Esophagus squamous epithelium (tissue), 5 donors: ENCODE results near the gene CFAP119. TPM values are rescaled to one million over a fixed set of nuclear protein-coding genes. Genes with fewer than 3 reads are reported as not detected.
A peak's percentile ranks its signal among the peaks of the same experiment; 100 is the strongest.

Experiments used
- DNase-seq: peaks from one replicate; lab custom pipeline; 2025; lab: John Stamatoyannopoulos, UW
- H3K27ac ChIP-seq, 4 donors: fragments of 200-600 bp; sonication (generic); one replicate each; pipeline ENCODE4 v1.5.1; 2016 to 2019; ENCODE audit warnings: mild to moderate bottlenecking in 1 of 4
- H3K27me3 ChIP-seq, 4 donors: fragments of 200-600 bp; sonication (generic); 1 replicate in 3 of 4; 2 replicates in 1 of 4; pipeline versions ENCODE4 v1.5.1 to v1.6.0; 2017 to 2021; ENCODE audit warnings: antibody characterized with exemption in 1 of 4
- H3K36me3 ChIP-seq, 3 donors: fragments of 200-600 bp; sonication (generic); one replicate each; pipeline ENCODE4 v1.5.1; 2016 to 2019
- H3K4me1 ChIP-seq, 3 donors: fragments of 200-600 bp; sonication (generic); one replicate each; pipeline ENCODE4 v1.5.1; 2017 to 2019
- H3K4me3 ChIP-seq, 4 donors: fragments of 200-600 bp; sonication (generic); 1 replicate in 3 of 4; 2 replicates in 1 of 4; pipeline ENCODE4 v1.5.1; 2016 to 2019; ENCODE audit warnings: mild to moderate bottlenecking in 2 of 4, moderate library complexity in 1 of 4
- H3K9me3 ChIP-seq, 3 donors: fragments of 200-600 bp; sonication (generic); one replicate each; pipeline ENCODE4 v1.5.1; 2016 to 2019
- POLR2A ChIP-seq, 4 donors: fragments of 450-650 bp; IDR thresholded peaks; one replicate each; pipeline ENCODE4 v1.6.1; 2017; ENCODE audit warnings: antibody characterized with exemption in 4 of 4, mild to moderate bottlenecking in 4 of 4, moderate library complexity in 3 of 4
- WGBS, 2 donors: methylation state at CpG; one replicate each; pipeline ENCODE4 v1.1.5; 2018; 5-methylcytosine and 5-hydroxymethylcytosine counted together
- intact Hi-C: fragments of 100-400 bp; cut with DNase I; formaldehyde crosslinking; loops from one replicate; pipeline ENCODE4 v1.15.0; 2022
- total RNA-seq, 4 donors: library from RNA; depleted of rRNA; stranded (reverse); fragments of >200 nt; gene quantifications; one replicate each; pipeline ENCODE4 v1.1.0, GENCODE V29; 2016
- TF ChIP-seq, protein P1 (sequence below), 6 experiments: fragments of 450-650 bp in 4 of 6; fragments of 200-600 bp in 2 of 6; sonication (generic) in 2 of 6; IDR thresholded peaks; one replicate each; pipeline ENCODE4 v1.5.1; 2016 to 2019; ENCODE audit warnings: antibody characterized with exemption in 6 of 6, mild to moderate bottlenecking in 4 of 6, moderate library complexity in 4 of 6
- donor health status: DM: yes; HTN: yes; CAD: no.

Gene CFAP119
- total RNA-seq, 4 donors from 2014 or later: 1.3 to 5.0 (median 3.4) TPM; not detected in 1

DNA sequence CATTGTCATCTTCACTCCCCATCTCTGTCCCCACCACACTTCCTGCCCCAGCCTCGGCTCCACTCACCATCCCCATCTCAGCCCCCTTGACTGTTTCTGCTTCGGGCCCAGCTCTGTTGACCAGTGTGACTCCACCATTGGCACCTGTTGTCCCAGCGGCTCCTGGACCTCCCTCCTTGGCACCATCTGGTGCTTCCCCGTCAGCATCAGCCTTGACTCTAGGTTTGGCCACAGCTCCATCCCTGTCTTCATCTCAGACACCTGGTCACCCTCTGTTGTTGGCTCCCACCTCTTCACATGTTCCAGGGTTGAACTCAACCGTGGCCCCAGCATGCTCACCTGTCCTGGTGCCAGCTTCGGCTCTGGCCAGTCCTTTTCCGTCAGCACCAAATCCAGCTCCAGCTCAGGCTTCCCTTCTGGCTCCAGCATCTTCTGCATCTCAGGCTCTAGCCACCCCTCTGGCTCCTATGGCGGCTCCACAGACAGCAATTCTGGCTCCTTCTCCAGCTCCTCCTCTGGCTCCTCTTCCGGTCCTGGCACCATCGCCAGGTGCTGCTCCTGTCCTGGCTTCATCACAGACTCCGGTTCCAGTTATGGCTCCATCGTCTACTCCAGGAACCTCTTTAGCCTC, 38.0 kb downstream of the CFAP119 start:
- 89 to 92% methylated on average over 12 of the region's 12 CpGs for WGBS, 2 donors
- no peak for DNase-seq
- H3K4me3 ChIP-seq: no peak overlapping the region
- H3K27me3 ChIP-seq: no peaks in the 10 kb centered on the region
- H3K4me1 ChIP-seq: no peaks in the 10 kb centered on the region
- no peak for TF ChIP-seq POLR2A (IDR thresholded peaks at IDR 0.05)
- TF ChIP-seq, protein P1, sequence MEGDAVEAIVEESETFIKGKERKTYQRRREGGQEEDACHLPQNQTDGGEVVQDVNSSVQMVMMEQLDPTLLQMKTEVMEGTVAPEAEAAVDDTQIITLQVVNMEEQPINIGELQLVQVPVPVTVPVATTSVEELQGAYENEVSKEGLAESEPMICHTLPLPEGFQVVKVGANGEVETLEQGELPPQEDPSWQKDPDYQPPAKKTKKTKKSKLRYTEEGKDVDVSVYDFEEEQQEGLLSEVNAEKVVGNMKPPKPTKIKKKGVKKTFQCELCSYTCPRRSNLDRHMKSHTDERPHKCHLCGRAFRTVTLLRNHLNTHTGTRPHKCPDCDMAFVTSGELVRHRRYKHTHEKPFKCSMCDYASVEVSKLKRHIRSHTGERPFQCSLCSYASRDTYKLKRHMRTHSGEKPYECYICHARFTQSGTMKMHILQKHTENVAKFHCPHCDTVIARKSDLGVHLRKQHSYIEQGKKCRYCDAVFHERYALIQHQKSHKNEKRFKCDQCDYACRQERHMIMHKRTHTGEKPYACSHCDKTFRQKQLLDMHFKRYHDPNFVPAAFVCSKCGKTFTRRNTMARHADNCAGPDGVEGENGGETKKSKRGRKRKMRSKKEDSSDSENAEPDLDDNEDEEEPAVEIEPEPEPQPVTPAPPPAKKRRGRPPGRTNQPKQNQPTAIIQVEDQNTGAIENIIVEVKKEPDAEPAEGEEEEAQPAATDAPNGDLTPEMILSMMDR (IDR thresholded peaks at IDR 0.05): no peak
- intact Hi-C loops: no loop called here
- H3K27ac ChIP-seq: peak overlapping the region in 2 of 4 donors; percentile 22 to 42
- H3K36me3 ChIP-seq: peaks cover 63 to 100% (median 67%) of the 10 kb centered on the region in 3 donors
- no peaks in the 10 kb centered on the region for H3K9me3 ChIP-seq

DNA sequence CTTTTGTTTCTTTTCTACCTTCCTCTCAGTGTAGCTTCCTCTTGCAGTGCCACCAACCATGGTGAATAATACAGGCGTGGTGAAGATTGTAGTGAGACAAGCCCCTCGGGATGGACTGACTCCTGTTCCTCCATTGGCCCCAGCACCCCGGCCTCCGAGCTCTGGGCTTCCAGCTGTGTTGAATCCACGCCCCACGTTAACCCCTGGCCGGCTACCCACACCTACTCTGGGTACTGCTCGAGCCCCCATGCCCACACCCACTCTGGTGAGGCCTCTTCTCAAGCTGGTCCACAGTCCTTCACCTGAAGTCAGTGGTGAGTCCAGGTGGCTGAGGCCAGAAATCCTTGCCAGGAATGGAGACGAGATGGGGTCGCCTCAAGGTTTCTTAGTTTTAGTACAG, 38.9 kb downstream of the CFAP119 start:
- Histone ChIP-seq H3K27me3 (no peaks in the 10 kb centered on the region), H3K36me3 (peaks cover 62 to 100% (median 75%) of the 10 kb centered on the region in 3 donors), H3K9me3 (no peaks in the 10 kb centered on the region), H3K4me3 (no peak overlapping the region), H3K4me1 (no peaks in the 10 kb centered on the region), H3K27ac (no peak overlapping the region)
- intact Hi-C loops: no loop called here
- 86 to 91% methylated on average over 4 to 10 of the region's 10 CpGs for WGBS, 2 donors
- no peak for DNase-seq
- TF ChIP-seq POLR2A (IDR thresholded peaks at IDR 0.05): no peak
- TF ChIP-seq, protein P1 (IDR thresholded peaks at IDR 0.05): no peak

DNA sequence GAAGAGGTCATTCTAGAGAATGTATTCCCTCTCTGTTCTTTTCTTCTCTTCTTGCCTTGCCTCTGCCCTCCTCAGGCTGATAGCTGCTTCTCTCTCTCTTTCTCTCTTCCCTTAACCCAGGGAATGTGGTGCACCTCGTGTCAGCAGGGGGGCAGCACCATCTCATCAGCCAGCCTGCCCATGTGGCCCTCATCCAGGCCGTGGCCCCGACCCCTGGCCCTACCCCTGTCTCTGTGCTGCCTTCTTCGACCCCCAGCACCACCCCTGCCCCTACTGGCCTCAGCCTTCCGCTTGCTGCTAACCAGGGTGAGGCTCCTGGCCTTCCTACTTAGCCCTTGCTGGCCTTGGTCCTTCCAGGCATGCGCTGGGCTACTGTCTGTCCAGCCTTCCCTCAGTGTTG, 39.4 kb downstream of the CFAP119 start:
- Histone ChIP-seq H3K4me3 (no peak overlapping the region), H3K27me3 (no peaks in the 10 kb centered on the region), H3K9me3 (no peaks in the 10 kb centered on the region), H3K4me1 (no peaks in the 10 kb centered on the region), H3K27ac (no peak overlapping the region), H3K36me3 (peaks cover 62 to 100% (median 80%) of the 10 kb centered on the region in 3 donors)
- WGBS, 2 donors: 70 to 73% methylated on average over 6 of the region's 6 CpGs
- intact Hi-C loops: no loop called here
- DNase-seq: no peak
- no peak for TF ChIP-seq POLR2A (IDR thresholded peaks at IDR 0.05)

DNA sequence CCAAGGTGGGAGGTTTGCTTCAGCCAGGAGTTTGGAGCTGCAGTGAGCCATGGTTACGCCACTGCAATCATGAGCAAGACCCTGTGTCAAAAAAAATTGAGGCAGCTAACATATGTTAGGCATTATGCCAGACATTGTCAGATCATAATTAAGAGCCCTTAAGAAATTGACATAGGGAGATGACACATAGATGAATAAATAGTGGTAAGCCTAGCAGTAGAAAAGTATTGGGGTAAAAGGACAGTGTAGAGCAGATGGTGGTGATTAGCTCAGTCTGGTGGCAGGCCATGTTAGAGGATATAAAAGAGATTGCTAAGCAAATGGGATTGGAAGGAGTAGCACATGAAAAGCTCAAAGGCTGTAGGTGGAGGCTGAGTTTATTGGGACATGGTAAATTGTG, 40.3 kb downstream of the CFAP119 start:
- peaks cover 62 to 100% (median 85%) of the 10 kb centered on the region in 3 donors for H3K36me3 ChIP-seq
- H3K27me3 ChIP-seq: no peaks in the 10 kb centered on the region
- no peak for DNase-seq
- no peak for TF ChIP-seq POLR2A (IDR thresholded peaks at IDR 0.05)
- TF ChIP-seq, protein P1 (IDR thresholded peaks at IDR 0.05): no peak
- WGBS, 2 donors: 88 to 100% methylated on average over 1 of the region's 1 CpG
- no peaks in the 10 kb centered on the region for H3K9me3 ChIP-seq
- intact Hi-C loops: no loop called here
- no peak overlapping the region for H3K27ac ChIP-seq
- H3K4me1 ChIP-seq: no peaks in the 10 kb centered on the region
- H3K4me3 ChIP-seq: no peak overlapping the region

DNA sequence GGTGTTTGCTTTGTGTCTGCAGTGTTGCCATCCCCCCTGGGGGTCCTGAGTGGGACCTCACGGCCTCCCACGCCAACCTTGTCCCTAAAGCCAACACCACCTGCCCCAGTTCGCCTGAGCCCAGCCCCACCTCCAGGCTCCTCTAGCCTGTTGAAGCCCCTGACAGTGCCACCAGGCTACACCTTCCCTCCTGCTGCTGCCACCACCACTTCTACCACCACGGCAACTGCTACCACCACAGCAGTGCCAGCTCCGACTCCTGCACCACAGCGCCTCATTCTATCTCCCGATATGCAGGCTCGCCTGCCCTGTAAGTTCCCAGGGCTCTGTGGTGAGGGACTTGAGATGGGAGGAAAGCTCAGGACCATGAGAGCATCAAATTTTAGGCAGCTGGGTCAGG, 40.7 kb downstream of the CFAP119 start:
- Histone ChIP-seq H3K4me1 (no peaks in the 10 kb centered on the region), H3K27me3 (no peaks in the 10 kb centered on the region), H3K9me3 (no peaks in the 10 kb centered on the region), H3K36me3 (peaks cover 62 to 100% (median 87%) of the 10 kb centered on the region in 3 donors), H3K27ac (no peak overlapping the region), H3K4me3 (no peak overlapping the region)
- intact Hi-C loops: no loop called here
- no peak for DNase-seq
- no peak for TF ChIP-seq POLR2A (IDR thresholded peaks at IDR 0.05)
- TF ChIP-seq, protein P1 (IDR thresholded peaks at IDR 0.05): no peak
- 92 to 93% methylated on average over 3 of the region's 8 CpGs for WGBS, 2 donors
